ENCODE measurements around the gene WLS.
A peak's percentile ranks its signal among the peaks of the same experiment; 100 is the strongest.
"Not testable (repeated sequence)": the region's sequence is repeated elsewhere in the genome, so short reads cannot be mapped to it uniquely, and the experiment has no call there.

The WLS gene

GRCh38 chr1:68197461-68197860 is 34.9 kb downstream of the WLS start:
- DNase-seq = no peak

- no peak for DNase-seq
These were observed 35.6 kb downstream of the WLS start for GRCh38 chr1:68196676-68197075.

GRCh38 chr1:68191717-68192116 is 40.6 kb downstream of the WLS start:
- no peak for DNase-seq

DNA sequence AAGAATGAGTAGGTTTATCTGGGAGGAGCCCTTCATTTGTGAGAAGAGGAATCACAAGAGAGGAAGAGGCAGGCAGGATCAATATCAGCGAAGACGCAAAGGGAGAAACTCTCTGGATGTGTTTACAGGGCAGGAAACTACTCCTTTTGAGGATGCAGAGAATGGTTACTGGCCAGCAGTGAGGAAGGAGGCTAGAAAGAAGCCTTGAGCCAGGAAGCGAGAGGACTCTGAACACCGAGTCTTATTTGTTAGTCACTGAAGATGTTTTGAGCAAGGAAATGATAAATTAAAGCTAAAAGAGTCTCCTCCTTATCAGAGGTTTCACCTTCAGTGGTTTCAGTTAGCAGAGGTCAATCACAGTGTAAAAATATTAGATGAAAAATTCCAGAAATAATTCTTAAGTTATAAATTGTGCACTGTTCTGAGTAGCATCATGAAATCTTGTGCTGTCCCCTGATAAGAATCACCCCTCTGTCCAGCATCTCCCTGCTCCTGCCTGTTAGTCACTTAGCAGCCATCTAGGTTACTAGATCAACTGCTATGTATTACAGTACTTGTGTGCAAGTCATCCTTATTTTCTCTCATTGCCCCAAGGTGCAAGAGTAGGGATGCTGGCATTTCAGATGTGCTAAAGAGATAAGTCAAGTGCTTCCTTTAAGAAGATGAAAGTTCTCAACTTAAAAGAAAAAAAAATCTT is 43.5 kb downstream of the WLS start:
- no peak for DNase-seq

GRCh38 chr1:68188060-68188538 is 44.2 kb downstream of the WLS start:
- DNase-seq = no peak

DNA sequence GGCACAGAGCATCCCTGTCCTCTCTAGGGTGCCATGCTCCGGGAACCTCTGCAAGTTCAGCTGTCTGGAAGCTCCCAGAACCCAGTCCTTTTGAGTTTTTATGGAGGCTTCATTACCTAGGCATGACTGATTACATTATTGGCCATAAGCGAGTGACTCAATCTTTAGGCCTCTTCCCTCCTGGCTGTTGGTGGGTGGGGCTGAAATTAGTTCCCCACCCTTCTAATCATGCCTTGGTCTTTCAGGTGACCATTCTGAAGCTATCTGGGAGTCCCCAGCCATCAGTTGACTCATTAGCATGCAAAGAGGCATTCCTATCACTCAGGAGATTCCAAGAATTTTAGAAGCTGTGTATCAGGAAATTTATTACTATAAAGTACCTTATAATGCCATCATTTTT is 46.6 kb downstream of the WLS start:
- DNase-seq = no peak

GRCh38 chr1:68183895-68184294 is 48.4 kb downstream of the WLS start:
- no peak for DNase-seq

GRCh38 chr1:68181165-68181556 is 51.2 kb downstream of the WLS start:
- no peak for DNase-seq

- no peak for DNase-seq
These were observed 51.7 kb downstream of the WLS start for GRCh38 chr1:68180441-68181164.

GRCh38 chr1:68178821-68179490 is 53.4 kb downstream of the WLS start:
- DNase-seq = no peak

DNA sequence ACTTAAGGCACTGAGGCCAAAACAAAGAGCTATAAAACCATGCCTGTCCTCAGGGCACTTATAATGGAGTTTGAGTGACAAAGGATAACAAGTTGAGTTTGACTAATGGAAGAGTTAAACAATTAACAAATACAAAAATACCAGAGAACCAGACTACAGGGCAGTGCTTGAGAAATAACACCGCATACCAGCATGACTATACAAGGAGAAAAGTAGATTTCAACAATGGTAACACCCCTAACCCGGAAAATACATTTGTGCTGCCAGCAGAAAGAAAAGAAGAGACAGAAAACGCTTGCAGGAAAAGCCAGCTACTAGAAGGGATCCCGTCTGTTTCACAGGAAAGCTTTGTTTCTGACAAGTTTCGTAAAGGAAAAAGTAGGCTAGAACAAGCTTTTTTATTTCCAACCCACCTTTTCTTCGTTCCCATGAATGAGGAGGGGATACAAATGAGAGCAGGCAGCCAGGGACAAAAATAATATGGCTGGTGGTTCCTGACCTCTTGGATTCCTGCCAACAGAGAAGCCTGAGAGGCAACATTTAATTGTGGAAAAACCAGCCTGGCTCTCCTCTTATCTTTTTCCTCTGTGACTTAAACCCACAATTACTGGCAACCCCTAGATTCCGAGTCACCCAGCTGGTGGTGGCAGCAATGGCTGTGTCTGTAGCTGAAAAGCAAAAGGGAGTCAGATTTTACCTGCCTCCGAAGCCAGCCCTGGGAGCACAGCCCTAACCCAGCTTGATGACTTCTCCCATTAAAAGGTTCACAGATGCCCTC is 56.5 kb downstream of the WLS start:
- peak; percentile 17 for DNase-seq

DNA sequence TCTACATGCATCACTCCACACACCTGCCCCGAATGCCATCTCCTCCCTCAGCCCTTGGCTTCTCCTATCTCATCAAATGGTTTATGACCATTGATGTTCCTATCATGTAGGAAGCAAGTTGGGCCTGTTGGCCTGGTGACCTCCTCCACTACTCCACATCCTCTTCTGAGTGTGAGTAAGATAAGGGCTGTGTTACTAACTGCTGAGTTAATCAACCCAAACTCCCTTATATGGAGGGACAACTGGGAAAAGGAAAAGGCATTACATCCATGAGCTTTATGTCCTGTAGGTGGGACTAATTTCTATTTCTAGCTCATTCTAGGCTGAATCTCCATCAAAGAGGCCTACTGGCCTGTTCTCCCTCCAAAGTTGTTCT is 57.6 kb downstream of the WLS start:
- no peak for DNase-seq

DNA sequence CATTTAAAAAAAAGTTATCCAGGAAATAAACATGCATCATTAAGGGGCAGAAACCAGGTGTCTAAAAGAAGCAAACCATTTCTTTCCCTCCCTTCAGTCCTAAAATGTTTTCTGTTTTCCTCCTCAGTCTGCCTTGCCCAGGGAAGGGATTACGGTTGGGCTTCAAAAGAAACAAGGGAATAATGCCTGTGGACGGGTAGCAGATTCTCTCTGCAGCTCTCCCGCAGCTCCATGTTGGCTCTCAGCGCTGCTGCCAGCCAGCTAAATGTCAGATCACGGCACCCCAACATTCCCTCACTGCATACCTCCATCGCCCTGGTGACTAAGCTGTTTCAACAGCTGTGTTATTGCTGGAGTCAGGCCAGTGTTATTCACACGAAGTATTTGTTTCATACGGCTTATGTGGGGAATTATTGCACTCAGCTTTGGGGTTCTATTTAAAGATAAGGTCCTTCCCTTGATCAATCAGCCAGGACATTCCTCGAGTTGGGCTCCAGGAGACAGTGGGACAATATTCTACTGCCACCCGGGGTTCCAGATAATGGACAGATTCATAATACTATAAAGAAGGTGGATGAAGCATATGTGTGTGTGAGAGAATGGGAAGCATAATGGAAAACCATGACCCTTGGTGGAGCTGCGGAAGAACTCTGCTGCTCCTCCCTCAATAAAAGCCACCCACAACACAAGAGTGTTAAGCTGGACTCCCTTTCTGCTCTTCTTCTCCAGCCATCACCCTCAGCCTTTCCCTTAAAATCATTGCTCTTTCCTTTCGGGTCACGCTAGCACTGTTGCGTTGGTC is 58.2 kb downstream of the WLS start:
- peak; percentile 43 for DNase-seq

- peak; percentile 67 for DNase-seq
These were observed 58.9 kb downstream of the WLS start for GRCh38 chr1:68173283-68173935.

DNA sequence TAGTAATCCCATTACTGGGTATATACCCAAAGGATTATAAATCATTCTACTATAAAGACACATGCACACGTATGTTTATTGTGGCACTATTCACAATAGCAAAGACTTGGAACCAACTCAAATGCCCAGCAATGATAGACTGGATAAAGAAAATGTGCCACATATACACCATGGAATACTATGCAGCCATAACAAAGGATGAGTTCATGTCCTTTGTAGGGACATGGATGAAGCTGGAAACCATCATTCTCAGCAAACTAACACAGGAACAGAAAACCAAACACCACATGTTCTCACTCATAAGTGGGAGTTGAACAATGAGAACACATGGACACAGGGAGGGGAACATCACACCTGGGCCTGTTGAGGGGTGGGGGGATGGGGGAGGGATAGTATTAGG is 60.5 kb downstream of the WLS start:
- DNase-seq = not testable (repeated sequence)

DNA sequence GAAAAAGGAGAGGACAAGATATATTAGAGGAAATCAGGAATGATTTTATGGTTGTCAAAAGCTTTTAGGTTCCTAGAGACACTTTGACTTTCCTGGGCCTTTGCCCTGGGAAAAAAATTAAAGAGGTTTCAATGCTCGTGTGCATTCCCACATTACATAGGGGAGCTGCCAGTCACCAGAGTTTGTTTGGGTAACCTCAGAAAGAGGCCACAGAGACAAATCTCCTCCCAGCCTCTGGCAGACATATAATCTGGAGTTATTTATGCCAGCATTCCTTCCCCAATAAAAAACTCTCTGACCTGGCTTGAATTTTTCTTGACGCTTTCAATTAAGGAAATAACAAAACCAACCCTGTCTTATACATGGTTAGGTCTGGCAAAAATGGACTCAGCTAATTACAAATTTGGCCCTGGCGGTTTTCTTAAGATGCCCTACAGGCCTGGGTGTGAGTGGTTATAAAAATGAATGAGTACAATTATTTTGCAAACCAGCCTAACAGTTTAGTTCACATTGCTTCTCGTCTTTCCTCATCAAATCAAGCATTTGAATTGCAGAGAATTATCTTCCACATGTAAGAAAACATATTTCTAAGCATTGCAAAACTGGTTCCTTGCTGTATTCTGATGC is 63.7 kb downstream of the WLS start:
- DNase-seq = no peak

DNA sequence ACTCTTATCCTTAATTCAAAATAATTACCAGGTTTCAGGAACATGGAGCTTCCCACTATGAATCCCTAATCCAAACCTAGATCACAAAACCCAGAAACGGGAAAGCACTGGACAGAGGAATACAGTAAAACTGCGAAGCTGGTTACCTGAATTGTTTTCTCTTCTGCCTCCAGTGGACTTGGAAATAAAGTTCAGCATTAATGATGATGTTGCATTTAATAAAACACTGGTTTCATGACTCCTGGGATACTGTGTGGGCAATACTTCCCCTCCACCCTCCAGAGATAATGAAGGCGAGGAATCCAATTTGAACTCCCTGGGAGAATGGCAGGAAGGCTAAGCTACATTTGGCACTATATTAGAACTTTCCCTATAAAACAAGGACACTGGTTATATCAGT is 65.1 kb downstream of the WLS start:
- DNase-seq = no peak

DNA sequence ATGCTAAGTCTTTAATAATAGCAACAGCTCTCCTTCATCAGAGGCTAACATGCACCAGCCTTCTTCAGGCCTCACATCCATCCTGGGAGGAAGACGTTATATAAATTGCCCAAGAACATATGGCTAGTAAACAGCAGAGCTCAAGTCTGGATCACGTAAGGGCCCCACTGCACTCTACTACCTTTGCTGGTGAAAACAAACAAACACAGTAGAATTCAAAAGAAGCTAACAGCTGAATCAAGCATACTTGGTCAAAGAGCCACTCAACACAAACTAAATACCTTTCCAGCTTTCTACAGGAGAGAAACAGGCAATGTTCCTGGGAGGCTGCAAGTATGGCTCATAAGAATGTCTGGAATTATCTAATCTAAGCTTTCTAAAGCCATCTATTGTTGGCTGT is 66.0 kb downstream of the WLS start:
- DNase-seq = no peak

- no peak for DNase-seq
These were observed 66.7 kb downstream of the WLS start for GRCh38 chr1:68165665-68166064.

GRCh38 chr1:68164918-68165317 is 67.4 kb downstream of the WLS start:
- no peak for DNase-seq

DNA sequence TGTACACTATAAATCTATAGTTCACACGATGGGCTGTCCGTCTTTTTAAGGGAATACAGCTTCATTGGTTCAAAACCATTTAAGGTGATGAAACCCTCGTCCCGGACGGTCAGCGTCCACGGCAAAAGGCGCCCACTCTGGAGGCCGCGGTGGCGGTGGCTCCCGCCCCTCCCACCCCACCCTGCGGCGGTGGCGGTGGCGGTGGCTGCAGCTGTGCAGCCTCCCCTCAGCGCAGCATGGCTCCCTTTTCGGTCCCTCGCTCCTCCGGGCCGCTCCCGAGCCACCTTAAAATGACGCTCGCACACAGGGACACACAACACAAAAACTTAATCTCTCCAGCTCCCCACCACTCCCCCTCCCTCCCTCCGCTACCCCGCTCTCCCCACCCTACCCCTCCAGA is 69.1 kb downstream of the WLS start:
- no peak for DNase-seq
